MM.1S (cell line): ENCODE results near the gene GDNF.

Source experiments
- DNase-seq: peaks from one replicate; pipeline ENCODE4 v3.0.0-alpha.2; 2015
- H2AFZ ChIP-seq: fragments of 300-600 bp; sonication (generic); 2 replicates; pipeline ENCODE4 v1.6.0; 2016; ENCODE audit warnings: antibody characterized with exemption, low read length
- H3F3A ChIP-seq: fragments of 300-600 bp; sonication (generic); 2 replicates; pipeline ENCODE4 v1.6.1; 2016; ENCODE audit warnings: mild to moderate bottlenecking, antibody characterized with exemption, low read length, moderate library complexity, mixed read lengths; ENCODE audit not compliant: insufficient read depth
- H3K27ac ChIP-seq: fragments of 300-600 bp; sonication (generic); 2 replicates; pipeline ENCODE4 v1.5.1; 2016; ENCODE audit warnings: mild to moderate bottlenecking, low read length
- H3K27me3 ChIP-seq: fragments of 300-600 bp; sonication (generic); replicated peaks from 2 replicates; pipeline ENCODE4 v1.6.0; 2016; ENCODE audit warnings: low read length; ENCODE audit not compliant: insufficient read depth
- H3K36me3 ChIP-seq: fragments of 300-600 bp; sonication (generic); replicated peaks from 2 replicates; pipeline ENCODE4 v1.6.1; 2016; ENCODE audit warnings: mild to moderate bottlenecking, low read length, mixed read lengths; ENCODE audit not compliant: insufficient read depth
- H3K4me1 ChIP-seq: fragments of 300-600 bp; sonication (generic); 2 replicates; pipeline ENCODE4 v1.6.1; 2016; ENCODE audit warnings: low read length, mixed read lengths
- H3K4me2 ChIP-seq: fragments of 300-600 bp; sonication (generic); 2 replicates; pipeline ENCODE4 v1.6.0; 2016; ENCODE audit warnings: low read depth, low read length
- H3K4me3 ChIP-seq: fragments of 300-600 bp; sonication (generic); 2 replicates; pipeline ENCODE4 v1.5.1; 2016; ENCODE audit warnings: low read length, mixed read lengths
- H3K79me2 ChIP-seq: fragments of 300-600 bp; sonication (generic); 2 replicates; pipeline ENCODE4 v1.6.1; 2016; ENCODE audit warnings: mixed run types, low read length, mixed read lengths
- H3K9ac ChIP-seq: fragments of 300-600 bp; sonication (generic); 2 replicates; pipeline ENCODE4 v1.6.1; 2016; ENCODE audit warnings: low read length, mixed read lengths
- H3K9me2 ChIP-seq: fragments of 300-600 bp; sonication (generic); replicated peaks from 2 replicates; pipeline ENCODE4 v1.6.1; 2016; ENCODE audit warnings: mild to moderate bottlenecking, low read length, mixed read lengths; ENCODE audit not compliant: insufficient read depth
- H3K9me3 ChIP-seq: fragments of 300-600 bp; sonication (generic); replicated peaks from 2 replicates; pipeline ENCODE4 v1.6.1; 2016; ENCODE audit warnings: mild to moderate bottlenecking, low read length, mixed read lengths; ENCODE audit not compliant: insufficient read depth
- H4K20me1 ChIP-seq: fragments of 300-600 bp; sonication (generic); 2 replicates; pipeline ENCODE4 v1.6.1; 2016; ENCODE audit warnings: mild to moderate bottlenecking, low read length, moderate library complexity, mixed read lengths; ENCODE audit not compliant: insufficient read depth
- EZH2 ChIP-seq: fragments of 300-600 bp; sonication (generic); optimal IDR thresholded peaks from 2 replicates; pipeline ENCODE3; 2017; ENCODE audit warnings: low read depth, mild to moderate bottlenecking, antibody characterized with exemption, low read length, mixed read lengths
- EZH2phosphoT487 ChIP-seq: fragments of 300-600 bp; sonication (generic); IDR thresholded peaks from 2 replicates; pipeline ENCODE4 v1.6.1; 2018; ENCODE audit warnings: antibody characterized with exemption, low read length
- TF ChIP-seq, protein P1 (sequence below): fragments of 300-600 bp; sonication (generic); IDR thresholded peaks from 2 replicates; pipeline ENCODE4 v1.5.1; 2016; ENCODE audit warnings: antibody characterized with exemption, low read length, mixed read lengths

The GDNF gene

DNA sequence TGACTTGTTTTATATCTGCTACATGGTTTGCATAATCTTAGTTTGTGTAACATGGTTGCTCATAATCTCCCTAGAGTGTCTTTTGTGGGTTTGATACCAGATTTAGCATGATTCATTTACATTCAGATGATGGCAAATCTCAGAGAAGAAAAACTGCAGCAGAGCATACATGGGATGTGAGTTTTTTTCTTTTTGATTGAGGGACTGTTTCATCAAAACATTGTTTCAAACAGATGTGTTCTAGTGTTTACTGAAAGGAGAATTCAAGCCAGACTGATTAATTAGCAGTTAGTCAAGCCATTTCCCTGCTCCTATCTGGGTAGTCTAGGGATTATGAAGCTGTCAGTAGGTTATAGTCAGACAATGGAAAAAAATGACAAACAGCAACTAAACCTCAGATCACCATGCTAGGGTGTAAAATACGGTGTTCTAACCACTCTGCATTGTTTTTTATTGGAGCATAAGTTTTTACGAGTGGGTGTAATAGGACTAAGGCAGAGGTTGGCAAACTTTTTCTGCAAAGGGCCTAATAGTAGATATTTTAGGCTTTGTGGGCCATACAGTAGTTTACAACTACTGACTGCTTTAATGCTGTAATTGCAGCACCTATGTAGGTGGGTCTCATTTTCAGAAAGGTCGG, 10.5 kb upstream of the GDNF start:
- Histone ChIP-seq H3K4me3 (no peak overlapping the region), H3K79me2 (no peaks in the 10 kb centered on the region), H3K9me2 (no peaks in the 10 kb centered on the region), H3K27ac (no peak overlapping the region), H3K27me3 (no peaks in the 10 kb centered on the region), H3K9me3 (no peaks in the 10 kb centered on the region), H3K36me3 (no peaks in the 10 kb centered on the region), H3K9ac (no peak overlapping the region), H3K4me1 (no peaks in the 10 kb centered on the region), H4K20me1 (no peaks in the 10 kb centered on the region), H3K4me2 (no peak overlapping the region), H3F3A (no peaks in the 10 kb centered on the region), H2AFZ (no peak overlapping the region)
- no peak for TF ChIP-seq EZH2
- TF ChIP-seq, protein P1, sequence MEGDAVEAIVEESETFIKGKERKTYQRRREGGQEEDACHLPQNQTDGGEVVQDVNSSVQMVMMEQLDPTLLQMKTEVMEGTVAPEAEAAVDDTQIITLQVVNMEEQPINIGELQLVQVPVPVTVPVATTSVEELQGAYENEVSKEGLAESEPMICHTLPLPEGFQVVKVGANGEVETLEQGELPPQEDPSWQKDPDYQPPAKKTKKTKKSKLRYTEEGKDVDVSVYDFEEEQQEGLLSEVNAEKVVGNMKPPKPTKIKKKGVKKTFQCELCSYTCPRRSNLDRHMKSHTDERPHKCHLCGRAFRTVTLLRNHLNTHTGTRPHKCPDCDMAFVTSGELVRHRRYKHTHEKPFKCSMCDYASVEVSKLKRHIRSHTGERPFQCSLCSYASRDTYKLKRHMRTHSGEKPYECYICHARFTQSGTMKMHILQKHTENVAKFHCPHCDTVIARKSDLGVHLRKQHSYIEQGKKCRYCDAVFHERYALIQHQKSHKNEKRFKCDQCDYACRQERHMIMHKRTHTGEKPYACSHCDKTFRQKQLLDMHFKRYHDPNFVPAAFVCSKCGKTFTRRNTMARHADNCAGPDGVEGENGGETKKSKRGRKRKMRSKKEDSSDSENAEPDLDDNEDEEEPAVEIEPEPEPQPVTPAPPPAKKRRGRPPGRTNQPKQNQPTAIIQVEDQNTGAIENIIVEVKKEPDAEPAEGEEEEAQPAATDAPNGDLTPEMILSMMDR = no peak
- DNase-seq = no peak

DNA sequence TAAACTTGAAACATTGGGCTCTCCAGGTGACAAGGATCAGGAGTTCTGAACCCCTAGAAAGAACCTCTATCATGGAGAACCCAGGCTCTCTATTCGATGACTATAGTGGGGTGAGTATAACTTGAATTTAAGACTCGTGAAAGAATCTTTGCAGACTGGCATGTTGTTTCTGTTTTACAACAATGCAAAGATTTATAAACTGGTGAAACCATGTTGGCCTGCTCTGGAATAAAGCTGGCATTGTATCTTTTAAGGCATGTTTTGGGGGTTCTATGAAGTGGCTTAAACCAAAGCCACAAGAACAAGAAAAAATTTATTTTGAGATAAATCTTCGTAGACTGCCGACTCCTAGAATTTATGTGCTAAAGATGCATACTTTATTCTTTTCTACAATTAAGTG, 9.8 kb upstream of the GDNF start:
- no peak for DNase-seq
- no peaks in the 10 kb centered on the region for H3K36me3 ChIP-seq
- H3K79me2 ChIP-seq = no peaks in the 10 kb centered on the region
- no peaks in the 10 kb centered on the region for H3K4me1 ChIP-seq
- no peak overlapping the region for H3K4me3 ChIP-seq
- no peaks in the 10 kb centered on the region for H4K20me1 ChIP-seq
- H3K27ac ChIP-seq = no peak overlapping the region
- H3F3A ChIP-seq = no peaks in the 10 kb centered on the region
- H3K9me3 ChIP-seq = no peaks in the 10 kb centered on the region
- H3K4me2 ChIP-seq = no peak overlapping the region
- no peak overlapping the region for H3K9ac ChIP-seq
- no peaks in the 10 kb centered on the region for H3K27me3 ChIP-seq
- TF ChIP-seq EZH2phosphoT487 = no peak
- TF ChIP-seq EZH2 = no peak
- TF ChIP-seq, protein P1 = no peak
- H3K9me2 ChIP-seq = no peaks in the 10 kb centered on the region
- no peak overlapping the region for H2AFZ ChIP-seq

DNA sequence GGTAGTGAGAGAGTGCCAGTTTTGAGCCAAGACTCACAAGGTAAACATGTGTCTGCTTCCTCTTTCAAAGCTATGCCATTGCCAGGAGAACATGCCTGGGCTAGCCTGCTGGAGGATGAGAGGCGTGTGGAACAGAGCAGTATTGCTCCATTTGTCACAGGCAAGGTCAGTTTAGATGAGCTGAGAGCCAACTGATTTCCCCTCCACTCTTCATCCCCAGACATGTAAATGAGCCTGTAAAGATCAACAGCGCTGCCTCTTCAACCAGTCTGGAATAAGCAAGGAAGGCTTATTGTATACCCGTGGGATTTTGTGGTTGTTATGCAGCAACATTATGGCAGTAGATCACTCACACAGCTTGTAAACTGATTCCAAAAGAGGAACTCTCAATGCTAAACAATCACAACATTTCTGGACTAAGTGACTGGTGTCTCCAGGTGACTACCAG, 8.2 kb upstream of the GDNF start:
- H4K20me1 ChIP-seq = no peaks in the 10 kb centered on the region
- DNase-seq = peak; percentile 11
- no peaks in the 10 kb centered on the region for H3K9me2 ChIP-seq
- no peak overlapping the region for H3K27ac ChIP-seq
- no peaks in the 10 kb centered on the region for H3K9me3 ChIP-seq
- no peak overlapping the region for H2AFZ ChIP-seq
- no peak overlapping the region for H3K4me2 ChIP-seq
- H3F3A ChIP-seq = no peaks in the 10 kb centered on the region
- H3K36me3 ChIP-seq = no peaks in the 10 kb centered on the region
- no peak overlapping the region for H3K9ac ChIP-seq
- TF ChIP-seq EZH2 (no peak), EZH2phosphoT487 (no peak)
- TF ChIP-seq, protein P1 = no peak
- no peak overlapping the region for H3K4me3 ChIP-seq
- H3K27me3 ChIP-seq = no peaks in the 10 kb centered on the region
- no peaks in the 10 kb centered on the region for H3K4me1 ChIP-seq
- no peaks in the 10 kb centered on the region for H3K79me2 ChIP-seq
